DOHH2 (cell line): ENCODE results near the gene KIAA1614.

Experiments
- H3F3A ChIP-seq: fragments of 200-600 bp; sonication (generic), shearing (Covaris generic); 2 replicates; pipeline ENCODE4 v1.6.0; 2016; ENCODE audit warnings: antibody characterized with exemption, mild to moderate bottlenecking; ENCODE audit not compliant: control insufficient read depth, insufficient read depth
- H3K27ac ChIP-seq: fragments of 200-600 bp; sonication (generic); 2 replicates; pipeline ENCODE4 v1.5.1; 2014; ENCODE audit warnings: low read depth, mild to moderate bottlenecking, low read length, moderate library complexity
- H3K27me3 ChIP-seq: fragments of 200-600 bp; sonication (generic); 2 replicates; pipeline ENCODE4 v1.6.1; 2014; ENCODE audit warnings: mild to moderate bottlenecking, low read length, mixed read lengths; ENCODE audit not compliant: control insufficient read depth
- H3K36me3 ChIP-seq: fragments of 200-600 bp; sonication (generic); 2 replicates; pipeline ENCODE4 v1.6.1; 2014; ENCODE audit warnings: mild to moderate bottlenecking, low read length, moderate library complexity, mixed read lengths; ENCODE audit not compliant: control insufficient read depth
- H3K4me1 ChIP-seq: fragments of 200-600 bp; sonication (generic); 2 replicates; pipeline ENCODE4 v1.6.1; 2014; ENCODE audit warnings: mild to moderate bottlenecking, low read length, mixed read lengths; ENCODE audit not compliant: control insufficient read depth
- H3K4me2 ChIP-seq: fragments of 200-600 bp; sonication (generic); 2 replicates; pipeline ENCODE4 v1.6.0; 2014; ENCODE audit warnings: mild to moderate bottlenecking, low read length, moderate library complexity
- H3K4me3 ChIP-seq: fragments of 200-600 bp; sonication (generic); 2 replicates; pipeline ENCODE4 v1.5.1; 2014; ENCODE audit warnings: mild to moderate bottlenecking, low read length, mixed read lengths
- H3K79me2 ChIP-seq: fragments of 200-600 bp; sonication (generic); 2 replicates; pipeline ENCODE4 v1.6.1; 2014; ENCODE audit warnings: mild to moderate bottlenecking, low read length, mixed read lengths; ENCODE audit not compliant: control insufficient read depth
- H3K9me2 ChIP-seq: fragments of 200-600 bp; sonication (generic); replicated peaks from 2 replicates; pipeline ENCODE4 v1.6.1; 2014; ENCODE audit warnings: mild to moderate bottlenecking, low read length, mixed read lengths; ENCODE audit not compliant: control insufficient read depth
- H3K9me3 ChIP-seq: fragments of 200-600 bp; sonication (generic); 2 replicates; pipeline ENCODE4 v1.6.1; 2014; ENCODE audit warnings: antibody characterized with exemption, low read length, mixed read lengths; ENCODE audit not compliant: control insufficient read depth, insufficient read depth
- H4K20me1 ChIP-seq: fragments of 200-600 bp; sonication (generic); 2 replicates; pipeline ENCODE4 v1.6.0; 2014; ENCODE audit warnings: low read depth, mild to moderate bottlenecking, antibody characterized with exemption, low read length, moderate library complexity; ENCODE audit not compliant: control insufficient read depth, insufficient read depth
- CTCF ChIP-seq: fragments of 200-600 bp; sonication (generic); IDR thresholded peaks from one replicate; pipeline ENCODE4 v1.5.1; 2014; ENCODE audit warnings: antibody characterized with exemption, mild to moderate bottlenecking, low read depth, low read length; ENCODE audit not compliant: poor library complexity, severe bottlenecking
- EZH2phosphoT487 ChIP-seq: fragments of 200-600 bp; sonication (generic); IDR thresholded peaks from 2 replicates; pipeline ENCODE4 v1.6.1; 2017; ENCODE audit warnings: borderline replicate concordance, mild to moderate bottlenecking, antibody characterized with exemption, low read length, moderate library complexity, mixed read lengths

Gene KIAA1614

GRCh38 chr1:180884588-180885300 is 28.0 kb upstream of the KIAA1614 start:
- Histone ChIP-seq H3K9me3 (no peaks in the 10 kb centered on the region), H3K4me3 (no peak overlapping the region), H3K27me3 (no peaks in the 10 kb centered on the region), H3F3A (no peaks in the 10 kb centered on the region), H3K4me1 (peaks cover 11% of the 10 kb centered on the region), H4K20me1 (no peaks in the 10 kb centered on the region), H3K27ac (no peak overlapping the region), H3K9me2 (no peaks in the 10 kb centered on the region), H3K79me2 (no peaks in the 10 kb centered on the region), H3K36me3 (no peaks in the 10 kb centered on the region), H3K4me2 (no peak overlapping the region)
- TF ChIP-seq CTCF (no peak), EZH2phosphoT487 (no peak)

GRCh38 chr1:180886338-180886737 is 26.4 kb upstream of the KIAA1614 start:
- Histone ChIP-seq H3K36me3 (no peaks in the 10 kb centered on the region), H4K20me1 (no peaks in the 10 kb centered on the region), H3K4me3 (no peak overlapping the region), H3K79me2 (no peaks in the 10 kb centered on the region), H3F3A (no peaks in the 10 kb centered on the region), H3K4me1 (peaks cover 11% of the 10 kb centered on the region), H3K9me3 (no peaks in the 10 kb centered on the region), H3K9me2 (no peaks in the 10 kb centered on the region), H3K4me2 (no peak overlapping the region), H3K27ac (no peak overlapping the region), H3K27me3 (no peaks in the 10 kb centered on the region)
- TF ChIP-seq CTCF (no peak), EZH2phosphoT487 (no peak)

- no peak for TF ChIP-seq EZH2phosphoT487
- no peak for TF ChIP-seq CTCF
- Histone ChIP-seq H3K4me3 (no peak overlapping the region), H3K4me1 (peaks cover 11% of the 10 kb centered on the region), H3K27ac (no peak overlapping the region), H3F3A (no peaks in the 10 kb centered on the region), H3K27me3 (no peaks in the 10 kb centered on the region), H3K9me3 (no peaks in the 10 kb centered on the region), H3K4me2 (no peak overlapping the region), H3K36me3 (no peaks in the 10 kb centered on the region), H3K79me2 (no peaks in the 10 kb centered on the region), H3K9me2 (no peaks in the 10 kb centered on the region), H4K20me1 (no peaks in the 10 kb centered on the region)
These were observed 24.9 kb upstream of the KIAA1614 start for GRCh38 chr1:180887841-180888240.
